Vagina (tissue), 2 donors: ENCODE data around the gene HUNK.

Source experiments
- POLR2A ChIP-seq, 2 donors: fragments of 450-650 bp; IDR thresholded peaks; one replicate each; pipeline ENCODE4 v1.6.1; 2017; ENCODE audit warnings: antibody characterized with exemption in 2 of 2, mild to moderate bottlenecking in 2 of 2, moderate library complexity in 2 of 2
- POLR2AphosphoS5 ChIP-seq, 2 donors: sonication (generic); formaldehyde crosslinking; IDR thresholded peaks; one replicate each; pipeline ENCODE4 v1.9.0; 2017; ENCODE audit warnings: antibody characterized with exemption in 2 of 2, mild to moderate bottlenecking in 2 of 2, low read depth in 1 of 2; ENCODE audit not compliant: insufficient read depth in 1 of 2
- TF ChIP-seq, protein P1 (sequence below), 3 experiments: fragments of 450-650 bp in 2 of 3; fragments of 200-600 bp in 1 of 3; sonication (generic) in 1 of 3; IDR thresholded peaks; one replicate each; pipeline ENCODE4 v1.5.1; 2017 to 2019; ENCODE audit warnings: antibody characterized with exemption in 3 of 3, mild to moderate bottlenecking in 2 of 3, moderate library complexity in 2 of 3

GRCh38 chr21:31874812-31875212, 2.0 kb downstream of the HUNK start:
- TF ChIP-seq POLR2AphosphoS5 (IDR thresholded peaks at IDR 0.05; ENCODE audit: insufficient read depth in 1 of 2, low read depth in 1 of 2) (no peak), POLR2A (IDR thresholded peaks at IDR 0.05) (no peak)
- TF ChIP-seq, protein P1, sequence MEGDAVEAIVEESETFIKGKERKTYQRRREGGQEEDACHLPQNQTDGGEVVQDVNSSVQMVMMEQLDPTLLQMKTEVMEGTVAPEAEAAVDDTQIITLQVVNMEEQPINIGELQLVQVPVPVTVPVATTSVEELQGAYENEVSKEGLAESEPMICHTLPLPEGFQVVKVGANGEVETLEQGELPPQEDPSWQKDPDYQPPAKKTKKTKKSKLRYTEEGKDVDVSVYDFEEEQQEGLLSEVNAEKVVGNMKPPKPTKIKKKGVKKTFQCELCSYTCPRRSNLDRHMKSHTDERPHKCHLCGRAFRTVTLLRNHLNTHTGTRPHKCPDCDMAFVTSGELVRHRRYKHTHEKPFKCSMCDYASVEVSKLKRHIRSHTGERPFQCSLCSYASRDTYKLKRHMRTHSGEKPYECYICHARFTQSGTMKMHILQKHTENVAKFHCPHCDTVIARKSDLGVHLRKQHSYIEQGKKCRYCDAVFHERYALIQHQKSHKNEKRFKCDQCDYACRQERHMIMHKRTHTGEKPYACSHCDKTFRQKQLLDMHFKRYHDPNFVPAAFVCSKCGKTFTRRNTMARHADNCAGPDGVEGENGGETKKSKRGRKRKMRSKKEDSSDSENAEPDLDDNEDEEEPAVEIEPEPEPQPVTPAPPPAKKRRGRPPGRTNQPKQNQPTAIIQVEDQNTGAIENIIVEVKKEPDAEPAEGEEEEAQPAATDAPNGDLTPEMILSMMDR (IDR thresholded peaks at IDR 0.05): no peak
